ENCODE results near the gene TRPM4. TPM values are rescaled to one million over a fixed set of nuclear protein-coding genes. Genes with fewer than 3 reads are reported as not detected.

The TRPM4 gene
- total and polyA plus RNA-seq, 2 of the 8 experiments (the other 6 are each of a cell fraction or from before 2014, with no cell fraction given) = 11.3 to 13.3 TPM

GRCh38 chr19:49140951-49141350 is 16.6 kb upstream of the TRPM4 start:
- Histone ChIP-seq H2AFZ (ENCODE audit: low read length) (no peak overlapping the region), H3K56ac (replicated peaks; ENCODE audit: insufficient read length, low read depth, low read length) (no peak overlapping the region), H2BK20ac (ENCODE audit: low read length) (no peak overlapping the region), H3K4me3 (ENCODE audit: extremely low read depth in 1 of 4, insufficient read depth in 2 of 4, low read depth in 3 of 4, low read length in 4 of 4) (no peak overlapping the region), H3K36me3 (ENCODE audit: control insufficient read depth in 2 of 4, insufficient read depth in 4 of 4, low read length in 3 of 4) (peaks cover 0 to 5% (median 0%) of the 10 kb centered on the region in 4 experiments; a peak in 2 of 8 replicates), H4K5ac (ENCODE audit: insufficient read length, low read depth, low read length) (no peak overlapping the region), H3K27me3 (replicated peaks in 1 of 4; ENCODE audit: control insufficient read depth in 3 of 4, extremely low read depth in 1 of 4, insufficient read depth in 3 of 4, low read length in 3 of 4) (no peaks in the 10 kb centered on the region), H3K4me1 (replicated peaks in 1 of 4; ENCODE audit: control insufficient read depth in 3 of 4, insufficient read depth in 4 of 4, low read length in 3 of 4) (peaks cover 0 to 9% (median under 1%) of the 10 kb centered on the region in 4 experiments; a peak in 5 of 7 replicates), H3K27ac (ENCODE audit: low read depth, low read length) (no peak overlapping the region), H3K4me2 (ENCODE audit: insufficient read depth in 1 of 2, low read depth in 2 of 2, low read length in 2 of 2) (no peak overlapping the region), H2BK15ac (ENCODE audit: low read length) (no peak overlapping the region), H3K23me2 (ENCODE audit: low read depth, low read length) (peaks cover 6% of the 10 kb centered on the region; the same call in 1 of the 2 replicates), H3K14ac (ENCODE audit: insufficient read length) (no peak overlapping the region), H3K9ac (replicated peaks in 1 of 4; ENCODE audit: extremely low read depth in 1 of 4, low read depth in 3 of 4, low read length in 3 of 4) (no peak overlapping the region), H4K8ac (ENCODE audit: extremely low read depth, insufficient read depth, low read length) (no peak overlapping the region), H3K9me3 (ENCODE audit: insufficient read depth in 2 of 2, low read depth in 1 of 2, low read length in 1 of 2) (no peaks in the 10 kb centered on the region), H3K79me1 (ENCODE audit: low read depth, low read length) (no peaks in the 10 kb centered on the region), H2BK12ac (ENCODE audit: low read depth, low read length) (no peak overlapping the region), H3K79me2 (ENCODE audit: control insufficient read depth in 1 of 2, insufficient read depth in 2 of 2, low read length in 2 of 2) (no peaks in the 10 kb centered on the region), H3K23ac (ENCODE audit: insufficient read length) (no peak overlapping the region), H4K91ac (replicated peaks; ENCODE audit: insufficient read length, low read length) (no peak overlapping the region), H2BK120ac (replicated peaks; ENCODE audit: low read depth, low read length) (no peak overlapping the region), H4K20me1 (replicated peaks in 1 of 2; ENCODE audit: control insufficient read depth in 1 of 2, insufficient read depth in 2 of 2, low read length in 2 of 2) (peaks cover 0 to 4% of the 10 kb centered on the region in 2 experiments), H3K4ac (replicated peaks; ENCODE audit: insufficient read length, low read depth, low read length) (no peak overlapping the region), H2AK5ac (ENCODE audit: low read depth, low read length) (no peak overlapping the region), H3K18ac (ENCODE audit: extremely low read depth, low read length) (no peak overlapping the region), H2BK5ac (ENCODE audit: low read depth, low read length) (no peak overlapping the region)
- DNase-seq (ENCODE audit: low read depth in 1 of 2, low spot score in 2 of 2) (no peak), FAIRE-seq (no peak)
- no peak for TF ChIP-seq KDM1A (IDR thresholded peaks at IDR 0.05; ENCODE audit: borderline replicate concordance, low read length)
- TF ChIP-seq KDM5A (IDR thresholded peaks at IDR 0.05; ENCODE audit: low read length) = no peak
- TF ChIP-seq ZNF274 (IDR thresholded peaks at IDR 0.05; ENCODE audit: borderline replicate concordance, extremely low read depth, low read length) = no peak
- no peak for TF ChIP-seq RBBP5 (IDR thresholded peaks at IDR 0.05; ENCODE audit: borderline replicate concordance, low read depth, low read length)
- no peak for TF ChIP-seq SP1 (IDR thresholded peaks at IDR 0.05; ENCODE audit: low read depth, low read length)
- TF ChIP-seq HDAC6 (IDR thresholded peaks at IDR 0.05; ENCODE audit: low read depth, low read length) = no peak
- no peak for TF ChIP-seq SIN3A (conservative IDR thresholded peaks at IDR 0.05 in 1 of 2, IDR thresholded peaks at IDR 0.05 in 1 of 2; ENCODE audit: low read depth in 1 of 2, low read length in 2 of 2)
- ChIA-PET POLR2A (ENCODE audit: partially characterized antibody) (interaction anchor here (0.9 to 1.0 kb wide), 3 partner anchors 10 to 49 kb away, joined by 3 to 4 read pairs (median 3); no protein-coding TSS in a partner anchor), CTCF (ENCODE audit: partially characterized antibody) (interaction anchor here (1.2 to 6.4 kb wide), 6 partner anchors 9 to 69 kb away, joined by 3 to 99 read pairs (median 4); no protein-coding TSS in a partner anchor)
- 81% methylated on average over 7 of the region's 7 CpGs; no CpG with 5 or more reads in 1 of the 2 experiments for WGBS, 2 experiments (ENCODE audit: extremely low coverage in 1 of 2, insufficient coverage in 1 of 2, insufficient read length in 1 of 2, insufficient replicate concordance in 2 of 2, low coverage in 1 of 2, low lambda C conversion rate in 2 of 2, missing lambda C conversion rate in 1 of 2)
